Keratinocyte (primary cell): ENCODE measurements around the gene UQCC2. TPM values are rescaled to one million over a fixed set of nuclear protein-coding genes. Genes with fewer than 3 reads are reported as not detected.

Experiments used
- DNase-seq: peaks from one replicate; pipeline ENCODE4 v3.0.0-alpha.2; 2011; ENCODE audit warnings: low read depth, missing footprints, low spot score
- FAIRE-seq: peaks from 2 replicates; lab custom pipeline; 2011; peaks lifted over from hg19 to GRCh38; lab: Jason Lieb, UNC
- H2AFZ ChIP-seq: 2 replicates; pipeline ENCODE4 v1.6.0; 2012; ENCODE audit warnings: low read length, control low read depth, inconsistent platforms; ENCODE audit not compliant: control insufficient read depth
- H3K27ac ChIP-seq: 2 replicates; pipeline ENCODE4 v1.5.1; 2011; ENCODE audit warnings: low read length; ENCODE audit not compliant: control insufficient read depth, insufficient read depth
- H3K27me3 ChIP-seq: 3 replicates; pipeline ENCODE4 v1.6.0; 2011; ENCODE audit warnings: low read length; ENCODE audit not compliant: control insufficient read depth, insufficient read depth; ENCODE audit errors: extremely low read depth
- H3K36me3 ChIP-seq, 2 experiments: 2 replicates in 1 of 2; 3 replicates in 1 of 2; pipeline ENCODE4 v1.5.1; 2011; ENCODE audit warnings: low read length in 2 of 2, mild to moderate bottlenecking in 1 of 2; ENCODE audit not compliant: control insufficient read depth in 2 of 2, insufficient read depth in 2 of 2; ENCODE audit errors: extremely low read depth in 1 of 2
- H3K4me1 ChIP-seq: 3 replicates; pipeline ENCODE4 v1.5.1; 2011; ENCODE audit warnings: low read length; ENCODE audit not compliant: control insufficient read depth, insufficient read depth; ENCODE audit errors: extremely low read depth
- H3K4me2 ChIP-seq: 3 replicates; pipeline ENCODE4 v1.6.0; 2011; ENCODE audit warnings: low read depth, low read length; ENCODE audit not compliant: control insufficient read depth, insufficient read depth; ENCODE audit errors: extremely low read depth
- H3K4me3 ChIP-seq, 3 experiments: fragments of 200-600 bp in 1 of 3; sonication (generic) in 1 of 3; 2 replicates in 2 of 3; 3 replicates in 1 of 3; pipeline ENCODE4 v1.5.1; 2011 to 2016; ENCODE audit warnings: low read length in 3 of 3, mild to moderate bottlenecking in 3 of 3, control low read depth in 2 of 3, inconsistent platforms in 1 of 3, low read depth in 1 of 3, mixed read lengths in 1 of 3, mixed run types in 1 of 3, moderate library complexity in 1 of 3; ENCODE audit not compliant: control insufficient read depth in 2 of 3, insufficient read depth in 2 of 3; ENCODE audit errors: extremely low read depth in 1 of 3
- H3K79me2 ChIP-seq: 2 replicates; pipeline ENCODE4 v1.6.0; 2012; ENCODE audit warnings: low read length; ENCODE audit not compliant: control insufficient read depth, insufficient read depth
- H3K9ac ChIP-seq: 3 replicates; pipeline ENCODE4 v1.6.0; 2011; ENCODE audit warnings: low read length; ENCODE audit not compliant: control insufficient read depth, insufficient read depth; ENCODE audit errors: extremely low read depth
- H3K9me1 ChIP-seq: 3 replicates; pipeline ENCODE4 v1.6.0; 2011; ENCODE audit warnings: low read length; ENCODE audit not compliant: control insufficient read depth, insufficient read depth; ENCODE audit errors: extremely low read depth
- H3K9me3 ChIP-seq: 2 replicates; pipeline ENCODE4 v1.5.1; 2012; ENCODE audit warnings: low read depth, low read length; ENCODE audit not compliant: control insufficient read depth
- H4K20me1 ChIP-seq: 3 replicates; pipeline ENCODE4 v1.6.0; 2011; ENCODE audit warnings: low read length; ENCODE audit not compliant: control insufficient read depth, insufficient read depth; ENCODE audit errors: extremely low read depth
- CTCF ChIP-seq, 3 experiments: IDR thresholded peaks in 1 of 3; conservative IDR thresholded peaks in 1 of 3; optimal IDR thresholded peaks in 1 of 3; 2 replicates in 2 of 3; 3 replicates in 1 of 3; pipeline versions ENCODE3 to v1.5.1; 2011; ENCODE audit warnings: low read length in 3 of 3, mild to moderate bottlenecking in 3 of 3, moderate library complexity in 2 of 3, control low read depth in 1 of 3, inconsistent platforms in 1 of 3; ENCODE audit not compliant: insufficient read depth in 2 of 3; ENCODE audit errors: extremely low read depth in 1 of 3
- EZH2 ChIP-seq: IDR thresholded peaks from one replicate; pipeline ENCODE4 v1.6.1; 2012; ENCODE audit warnings: inconsistent platforms, mild to moderate bottlenecking, low read length, moderate library complexity
- dilution Hi-C: fragments of 300-500 bp; cut with MboI; formaldehyde crosslinking; loops from one replicate; pipeline ENCODE4 v1.7.0; 2020; ENCODE audit warnings: low sequenced_read_pairs; ENCODE audit not compliant: extremely low pct_ligation_motif_present
- polyA plus RNA-seq, 5 experiments: library from polyadenylated mRNA; depleted of rRNA in 3 of 5; stranded (reverse) in 3 of 5; stranded (forward) in 1 of 5; unstranded in 1 of 5; fragments of >200 nt; gene quantifications; 1 replicate in 1 of 5; 2 replicates in 3 of 5; 3 replicates in 1 of 5; pipeline versions ENCODE4 v1.2.1 to v1.2.3, GENCODE V29; 2011 to 2012; ENCODE audit warnings: missing spikeins in 2 of 5, low read depth in 1 of 5, low replicate concordance in 1 of 5

The UQCC2 gene
- polyA plus RNA-seq, 1 donor (not counting 4 experiments of a cell fraction or from before 2014, with no cell fraction given) = 76.7 TPM

- Histone ChIP-seq H3K36me3 (peaks cover 53 to 64% of the 10 kb centered on the region in 2 experiments), H3K9ac (peak overlapping the region; percentile 45), H3K9me3 (no peaks in the 10 kb centered on the region), H3K4me1 (peaks cover 21% of the 10 kb centered on the region), H3K27ac (peak overlapping the region; percentile 65), H3K4me3 (no peak overlapping the region), H3K27me3 (no peaks in the 10 kb centered on the region), H3K9me1 (no peaks in the 10 kb centered on the region), H3K4me2 (no peak overlapping the region), H3K79me2 (no peaks in the 10 kb centered on the region), H4K20me1 (no peaks in the 10 kb centered on the region), H2AFZ (no peak overlapping the region)
- TF ChIP-seq CTCF (optimal IDR thresholded peaks at IDR 0.05 in 1 of 3, IDR thresholded peaks at IDR 0.05 in 1 of 3, conservative IDR thresholded peaks at IDR 0.05 in 1 of 3; ENCODE audit: extremely low read depth in 1 of 3, insufficient read depth in 2 of 3, low read length in 3 of 3) = no peak
- no peak for TF ChIP-seq EZH2
- no peak for DNase-seq
- no peak for FAIRE-seq
- dilution Hi-C loops = no loop called here
These were observed 43.2 kb downstream of the UQCC2 start for GRCh38 chr6:33668328-33668727.

- dilution Hi-C loops = no loop called here
- Histone ChIP-seq H3K27me3 (no peaks in the 10 kb centered on the region), H3K4me1 (peaks cover 17% of the 10 kb centered on the region), H3K79me2 (no peaks in the 10 kb centered on the region), H3K9me1 (no peaks in the 10 kb centered on the region), H3K4me2 (no peak overlapping the region), H3K27ac (no peak overlapping the region), H3K9me3 (no peaks in the 10 kb centered on the region), H4K20me1 (no peaks in the 10 kb centered on the region), H2AFZ (no peak overlapping the region), H3K4me3 (no peak overlapping the region), H3K36me3 (peaks cover 55 to 60% of the 10 kb centered on the region in 2 experiments), H3K9ac (no peak overlapping the region)
- TF ChIP-seq CTCF (optimal IDR thresholded peaks at IDR 0.05 in 1 of 3, IDR thresholded peaks at IDR 0.05 in 1 of 3, conservative IDR thresholded peaks at IDR 0.05 in 1 of 3; ENCODE audit: extremely low read depth in 1 of 3, insufficient read depth in 2 of 3, low read length in 3 of 3) = no peak
- no peak for TF ChIP-seq EZH2
- no peak for FAIRE-seq
- DNase-seq = no peak
These were observed 43.7 kb downstream of the UQCC2 start for GRCh38 chr6:33667776-33668175.
